ENCODE results near the gene RMND1. TPM values are rescaled to one million over a fixed set of nuclear protein-coding genes. Genes with fewer than 3 reads are reported as not detected.

The RMND1 gene
- total and polyA plus RNA-seq, 2 of the 13 experiments (the other 11 are each of a cell fraction or from before 2014, with no cell fraction given) = 34.0 to 72.5 TPM

- TF ChIP-seq REST (IDR thresholded peaks at IDR 0.05; ENCODE audit: borderline replicate concordance in 1 of 2, low read depth in 1 of 2, low read length in 2 of 2) = no peak
- TF ChIP-seq KDM3A (CRISPR knock-in tag; IDR thresholded peaks at IDR 0.05; ENCODE audit: low read depth) = no peak
- TF ChIP-seq HMG20B (CRISPR knock-in tag; conservative IDR thresholded peaks at IDR 0.05) = 0 out of 2 replicates have a peak, but pooled peaks have one; percentile 59
- peak; percentile 32; the same call in 1 of the 2 replicates for TF ChIP-seq FOXP4 (CRISPR knock-in tag; IDR thresholded peaks at IDR 0.05)
- 0 out of 2 replicates have a peak, but pooled peaks have one; percentile 17 for TF ChIP-seq ZNF556 (CRISPR knock-in tag; IDR thresholded peaks at IDR 0.05; ENCODE audit: borderline replicate concordance)
- 0 out of 2 replicates have a peak, but pooled peaks have one; percentile 35 for TF ChIP-seq HNF1B (CRISPR knock-in tag; IDR thresholded peaks at IDR 0.05)
- no peak for TF ChIP-seq FOXK2 (IDR thresholded peaks at IDR 0.05)
- no peak for TF ChIP-seq NCOA2 (CRISPR knock-in tag; IDR thresholded peaks at IDR 0.05)
- TF ChIP-seq KDM5A (IDR thresholded peaks at IDR 0.05; ENCODE audit: borderline replicate concordance, low read length) = no peak
- TF ChIP-seq RXRA (CRISPR knock-in tag; IDR thresholded peaks at IDR 0.05) = peak; percentile 43; the same call in 1 of the 2 replicates
- TF ChIP-seq ZNF879 (CRISPR knock-in tag; IDR thresholded peaks at IDR 0.05) = no peak
- no peak for TF ChIP-seq ZNF18 (CRISPR knock-in tag; IDR thresholded peaks at IDR 0.05; ENCODE audit: insufficient replicate concordance)
- peak; percentile 26; the same call in 1 of the 2 replicates for TF ChIP-seq CEBPB (IDR thresholded peaks at IDR 0.05; ENCODE audit: borderline replicate concordance, low read depth, low read length)
- no peak for TF ChIP-seq CREB1 (IDR thresholded peaks at IDR 0.05)
- peak; percentile 36; the same call in 1 of the 2 replicates for TF ChIP-seq CREB1 (CRISPR knock-in tag; IDR thresholded peaks at IDR 0.05)
- no peak for TF ChIP-seq GABPA (IDR thresholded peaks at IDR 0.05; ENCODE audit: low read depth, low read length)
- TF ChIP-seq GABPA (CRISPR knock-in tag; IDR thresholded peaks at IDR 0.05; ENCODE audit: low read depth) = peak; percentile 55
- no peak for TF ChIP-seq ISX (CRISPR knock-in tag; conservative IDR thresholded peaks at IDR 0.05)
- TF ChIP-seq KLF12 (CRISPR knock-in tag; IDR thresholded peaks at IDR 0.05; ENCODE audit: borderline replicate concordance) = 0 out of 2 replicates have a peak, but pooled peaks have one; percentile 41
- TF ChIP-seq TOPORS (CRISPR knock-in tag; IDR thresholded peaks at IDR 0.05) = no peak
These were observed 77.8 kb downstream of the RMND1 start (continued) for GRCh38 chr6:151374036-151374683.

Measured in HepG2 (cell line).